Subcutaneous preadipocyte (primary cell): ENCODE measurements around the gene RBM12. TPM values are rescaled to one million over a fixed set of nuclear protein-coding genes. Genes with fewer than 3 reads are reported as not detected.

Experiments used
- small RNA-seq: library from RNA; depleted of rRNA; stranded (forward); fragments of <200 nt; gene quantifications from one replicate; pipeline ENCODE3, GENCODE V24; 2012
- total RNA-seq: library from RNA; depleted of rRNA; stranded (reverse); fragments of >200 nt; gene quantifications from 2 replicates; pipeline ENCODE4 v1.2.3, GENCODE V29; 2012

RBM12 gene, protein sequence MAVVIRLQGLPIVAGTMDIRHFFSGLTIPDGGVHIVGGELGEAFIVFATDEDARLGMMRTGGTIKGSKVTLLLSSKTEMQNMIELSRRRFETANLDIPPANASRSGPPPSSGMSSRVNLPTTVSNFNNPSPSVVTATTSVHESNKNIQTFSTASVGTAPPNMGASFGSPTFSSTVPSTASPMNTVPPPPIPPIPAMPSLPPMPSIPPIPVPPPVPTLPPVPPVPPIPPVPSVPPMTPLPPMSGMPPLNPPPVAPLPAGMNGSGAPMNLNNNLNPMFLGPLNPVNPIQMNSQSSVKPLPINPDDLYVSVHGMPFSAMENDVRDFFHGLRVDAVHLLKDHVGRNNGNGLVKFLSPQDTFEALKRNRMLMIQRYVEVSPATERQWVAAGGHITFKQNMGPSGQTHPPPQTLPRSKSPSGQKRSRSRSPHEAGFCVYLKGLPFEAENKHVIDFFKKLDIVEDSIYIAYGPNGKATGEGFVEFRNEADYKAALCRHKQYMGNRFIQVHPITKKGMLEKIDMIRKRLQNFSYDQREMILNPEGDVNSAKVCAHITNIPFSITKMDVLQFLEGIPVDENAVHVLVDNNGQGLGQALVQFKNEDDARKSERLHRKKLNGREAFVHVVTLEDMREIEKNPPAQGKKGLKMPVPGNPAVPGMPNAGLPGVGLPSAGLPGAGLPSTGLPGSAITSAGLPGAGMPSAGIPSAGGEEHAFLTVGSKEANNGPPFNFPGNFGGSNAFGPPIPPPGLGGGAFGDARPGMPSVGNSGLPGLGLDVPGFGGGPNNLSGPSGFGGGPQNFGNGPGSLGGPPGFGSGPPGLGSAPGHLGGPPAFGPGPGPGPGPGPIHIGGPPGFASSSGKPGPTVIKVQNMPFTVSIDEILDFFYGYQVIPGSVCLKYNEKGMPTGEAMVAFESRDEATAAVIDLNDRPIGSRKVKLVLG
- 48.1 and 66.7 TPM in 2 replicates for total RNA-seq

DNA sequence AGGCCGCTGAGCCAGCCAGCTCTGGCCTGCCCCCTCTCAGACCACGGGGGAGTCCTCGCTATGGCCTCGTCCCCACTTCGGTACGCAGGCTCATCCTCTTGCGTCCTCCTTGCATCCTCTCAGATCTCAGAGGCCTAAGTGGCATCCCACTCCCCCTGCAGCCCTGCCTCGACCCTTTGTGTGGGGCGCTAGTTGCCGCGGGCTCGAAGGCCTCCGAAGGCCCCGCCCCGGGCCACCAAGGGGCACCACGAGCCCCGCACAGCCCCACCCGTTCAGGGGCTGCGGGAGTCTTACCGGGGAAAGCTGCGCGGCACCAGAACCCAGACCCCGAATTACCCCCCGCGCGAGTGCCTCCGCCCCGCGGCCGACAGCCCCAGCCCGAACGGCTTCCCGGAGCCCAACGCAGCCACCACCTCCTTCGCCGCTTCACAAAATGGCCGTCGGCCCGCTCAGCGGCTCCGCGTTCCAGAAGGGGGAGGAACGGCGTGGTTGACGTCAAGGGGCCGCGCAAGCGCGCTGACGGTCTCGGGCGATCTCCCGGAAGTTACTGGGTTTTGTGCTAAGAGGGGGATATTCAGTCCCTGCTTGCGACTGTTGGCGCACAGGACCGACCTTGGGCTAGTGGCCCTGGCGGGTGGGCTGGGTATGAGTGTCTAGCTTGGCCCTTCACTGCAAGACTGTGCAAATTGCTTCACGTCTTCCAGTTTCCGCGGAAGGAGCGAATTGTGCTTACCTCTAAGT is at the start of gene RBM12, which contains the start of gene CPNE1:
Gene RBM12, minus strand, starts transcription at position 435 of the 741 bp plus-strand sequence. CDS start 9,578 bp downstream, outside the sequence.
Gene CPNE1, minus strand, starts transcription at position 435 of the 741 bp plus-strand sequence. CDS start 31,977 bp downstream, outside the sequence.

DNA sequence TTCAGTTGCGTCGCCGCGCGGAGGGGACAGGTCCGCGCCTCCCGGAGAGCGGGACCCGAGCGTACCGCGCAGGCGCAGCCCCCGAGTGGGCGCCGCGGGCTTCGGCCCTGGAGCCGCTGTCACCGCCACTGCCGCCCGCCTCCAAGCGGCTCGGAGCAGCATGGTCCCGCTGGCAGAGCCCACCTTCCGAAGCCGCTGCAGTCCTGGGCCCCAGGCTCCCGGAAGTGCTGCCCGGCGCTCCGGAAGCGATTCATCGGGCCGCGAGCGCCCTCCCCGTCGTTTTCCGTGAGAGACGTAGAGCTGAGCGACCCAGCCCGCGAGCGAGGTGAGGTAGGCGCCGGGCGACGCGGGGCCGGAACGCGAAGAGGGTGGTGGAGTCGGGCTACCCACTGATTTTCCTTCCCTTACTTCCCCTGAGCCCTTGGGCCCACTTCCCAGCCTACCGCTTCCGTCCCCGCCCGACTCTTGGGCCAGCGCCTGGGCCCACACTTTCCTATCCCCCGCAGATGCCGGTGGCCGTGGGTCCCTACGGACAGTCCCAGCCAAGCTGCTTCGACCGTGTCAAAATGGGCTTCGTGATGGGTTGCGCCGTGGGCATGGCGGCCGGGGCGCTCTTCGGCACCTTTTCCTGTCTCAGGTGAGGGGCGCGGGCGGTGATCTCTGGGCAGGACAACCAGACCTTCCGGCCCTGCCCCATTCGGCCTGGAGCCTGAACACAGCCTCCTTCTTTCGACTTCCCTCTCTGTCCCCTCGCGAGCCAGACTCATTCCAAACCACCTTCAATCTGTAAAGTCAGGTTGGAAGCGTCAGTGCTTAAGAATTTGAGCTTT is 34.6 kb upstream of the RBM12 start, which contains the start of the genes NFS1 and ROMO1:
Gene NFS1, minus strand, starts transcription at position 226 of the 830 bp plus-strand sequence. Its CDS starts 64 bp downstream, at position 162.
Gene ROMO1, plus strand, starts transcription at position 279 of the 830 bp plus-strand sequence. Its CDS starts 228 bp downstream, at position 507.

DNA sequence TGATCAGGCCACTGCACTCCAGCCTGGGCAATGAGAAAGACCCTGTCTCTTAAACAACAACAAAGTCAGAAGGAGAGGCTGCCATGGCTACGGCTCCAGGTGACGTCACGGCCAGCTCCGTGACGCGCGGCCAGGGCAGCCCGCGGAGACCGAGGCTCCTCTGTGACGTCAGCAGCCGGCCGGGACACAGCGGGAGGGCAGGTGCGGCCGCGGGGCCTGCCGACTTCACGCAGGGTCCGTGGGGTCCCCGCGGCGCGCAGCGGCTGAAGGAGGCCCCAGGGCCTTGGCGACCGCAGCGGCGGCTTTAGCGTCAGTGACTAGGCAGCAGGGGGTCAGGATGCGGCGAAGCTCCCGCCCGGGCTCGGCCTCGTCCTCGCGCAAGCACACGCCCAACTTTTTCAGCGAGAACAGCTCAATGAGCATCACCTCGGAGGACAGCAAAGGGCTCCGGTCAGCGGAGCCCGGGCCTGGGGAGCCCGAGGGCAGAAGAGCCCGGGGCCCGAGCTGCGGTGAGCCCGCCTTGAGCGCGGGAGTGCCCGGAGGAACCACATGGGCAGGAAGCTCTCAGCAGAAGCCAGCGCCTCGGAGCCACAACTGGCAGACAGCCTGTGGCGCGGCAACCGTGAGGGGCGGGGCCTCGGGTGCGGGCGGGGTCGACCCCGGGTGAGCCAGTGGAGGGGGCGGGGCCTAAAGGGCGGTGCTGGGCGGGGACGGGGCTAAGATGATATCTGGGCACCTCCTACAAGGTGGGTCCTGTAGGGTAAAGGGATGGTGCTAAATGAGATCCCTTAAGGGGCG is 48.8 kb downstream of the RBM12 start, which contains the start of gene SPAG4:
Gene SPAG4, plus strand, starts transcription at position 163 of the 798 bp plus-strand sequence. Its CDS starts 175 bp downstream, at position 338.

Small RNAs within 50 kb of the gene (small RNA-seq; reads per million reads assigned to genes)
- not detected for gene RNU6-759P

Other genes with a start within 250 kb of the RBM12 start
- 2.5 and 5.5 TPM in 2 replicates for gene GDF5, start 226.7 kb downstream of the RBM12 start, total RNA-seq
- gene CEP250, start 209.3 kb downstream of the RBM12 start, total RNA-seq = 14.7 and 18.8 TPM in 2 replicates
- not detected in 2 replicates for gene C20orf173, start 135.2 kb downstream of the RBM12 start, total RNA-seq
- 201 and 346 TPM in 2 replicates for gene ERGIC3, start 122.8 kb downstream of the RBM12 start, total RNA-seq
- 6.5 and 12.1 TPM in 2 replicates for gene SPAG4, start 49.1 kb downstream of the RBM12 start, total RNA-seq
- gene CPNE1, start within 50 bp of the RBM12 start, total RNA-seq = 140 and 147 TPM in 2 replicates
- 36.0 and 45.2 TPM in 2 replicates for gene NFS1, start 34.5 kb upstream of the RBM12 start, total RNA-seq
- gene ROMO1, start 34.5 kb upstream of the RBM12 start, total RNA-seq = 96.4 and 166 TPM in 2 replicates
- 239 and 285 TPM in 2 replicates for gene RBM39, start 77.4 kb upstream of the RBM12 start, total RNA-seq
- gene PHF20, start 107.1 kb upstream of the RBM12 start, total RNA-seq = 18.7 and 29.1 TPM in 2 replicates